ENCODE measurements around the gene EXOC6B. TPM values are rescaled to one million over a fixed set of nuclear protein-coding genes. Genes with fewer than 3 reads are reported as not detected.
A peak's percentile ranks its signal among the peaks of the same experiment; 100 is the strongest.
"Not testable (repeated sequence)": the region's sequence is repeated elsewhere in the genome, so short reads cannot be mapped to it uniquely, and the experiment has no call there.

The EXOC6B gene
- total RNA-seq, 1 donor from 2014 or later = 32.2 TPM

GRCh38 chr2:72604468-72604867 is 221.4 kb downstream of the EXOC6B start:
- H3K9me3 Mint-ChIP-seq (ENCODE audit: low read depth) = peaks cover under 1% of the 10 kb centered on the region
- no peaks in the 10 kb centered on the region for H3K36me3 Mint-ChIP-seq (ENCODE audit: low read depth)

GRCh38 chr2:72603481-72603880 is 222.4 kb downstream of the EXOC6B start:
- no peak for DNase-seq (ENCODE audit: low spot score)
- Mint-ChIP-seq H3K4me1 (ENCODE audit: low read depth) (peaks cover 19% of the 10 kb centered on the region), H3K27ac (ENCODE audit: unreplicated experiment) (peak overlapping the region; percentile 72), H3K27me3 (ENCODE audit: low read depth) (no peaks in the 10 kb centered on the region), H3K36me3 (ENCODE audit: low read depth) (no peaks in the 10 kb centered on the region), H3K9me3 (ENCODE audit: low read depth) (no peaks in the 10 kb centered on the region), H3K4me3 (ENCODE audit: unreplicated experiment) (no peak overlapping the region)
- TF ChIP-seq, protein P1, sequence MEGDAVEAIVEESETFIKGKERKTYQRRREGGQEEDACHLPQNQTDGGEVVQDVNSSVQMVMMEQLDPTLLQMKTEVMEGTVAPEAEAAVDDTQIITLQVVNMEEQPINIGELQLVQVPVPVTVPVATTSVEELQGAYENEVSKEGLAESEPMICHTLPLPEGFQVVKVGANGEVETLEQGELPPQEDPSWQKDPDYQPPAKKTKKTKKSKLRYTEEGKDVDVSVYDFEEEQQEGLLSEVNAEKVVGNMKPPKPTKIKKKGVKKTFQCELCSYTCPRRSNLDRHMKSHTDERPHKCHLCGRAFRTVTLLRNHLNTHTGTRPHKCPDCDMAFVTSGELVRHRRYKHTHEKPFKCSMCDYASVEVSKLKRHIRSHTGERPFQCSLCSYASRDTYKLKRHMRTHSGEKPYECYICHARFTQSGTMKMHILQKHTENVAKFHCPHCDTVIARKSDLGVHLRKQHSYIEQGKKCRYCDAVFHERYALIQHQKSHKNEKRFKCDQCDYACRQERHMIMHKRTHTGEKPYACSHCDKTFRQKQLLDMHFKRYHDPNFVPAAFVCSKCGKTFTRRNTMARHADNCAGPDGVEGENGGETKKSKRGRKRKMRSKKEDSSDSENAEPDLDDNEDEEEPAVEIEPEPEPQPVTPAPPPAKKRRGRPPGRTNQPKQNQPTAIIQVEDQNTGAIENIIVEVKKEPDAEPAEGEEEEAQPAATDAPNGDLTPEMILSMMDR (IDR thresholded peaks at IDR 0.05) = no peak

More at GRCh38 chr2:72604468-72604867, 221.4 kb downstream of the EXOC6B start:
- Mint-ChIP-seq H3K27ac (ENCODE audit: unreplicated experiment) (no peak overlapping the region), H3K27me3 (ENCODE audit: low read depth) (no peaks in the 10 kb centered on the region), H3K4me3 (ENCODE audit: unreplicated experiment) (no peak overlapping the region), H3K4me1 (ENCODE audit: low read depth) (peaks cover 19% of the 10 kb centered on the region)
- DNase-seq (ENCODE audit: low spot score) = no peak
- TF ChIP-seq, protein P1 (IDR thresholded peaks at IDR 0.05) = no peak

- no peak overlapping the region for H3K4me3 Mint-ChIP-seq (ENCODE audit: unreplicated experiment)
- H3K27ac Mint-ChIP-seq (ENCODE audit: unreplicated experiment) = no peak overlapping the region
- no peaks in the 10 kb centered on the region for H3K27me3 Mint-ChIP-seq (ENCODE audit: low read depth)
- TF ChIP-seq, protein P1 (IDR thresholded peaks at IDR 0.05) = no peak
- H3K4me1 Mint-ChIP-seq (ENCODE audit: low read depth) = peaks cover 19% of the 10 kb centered on the region
- no peaks in the 10 kb centered on the region for H3K9me3 Mint-ChIP-seq (ENCODE audit: low read depth)
- DNase-seq (ENCODE audit: low spot score) = no peak
- H3K36me3 Mint-ChIP-seq (ENCODE audit: low read depth) = no peaks in the 10 kb centered on the region
These were observed 223.1 kb downstream of the EXOC6B start for GRCh38 chr2:72602711-72603110.

DNA sequence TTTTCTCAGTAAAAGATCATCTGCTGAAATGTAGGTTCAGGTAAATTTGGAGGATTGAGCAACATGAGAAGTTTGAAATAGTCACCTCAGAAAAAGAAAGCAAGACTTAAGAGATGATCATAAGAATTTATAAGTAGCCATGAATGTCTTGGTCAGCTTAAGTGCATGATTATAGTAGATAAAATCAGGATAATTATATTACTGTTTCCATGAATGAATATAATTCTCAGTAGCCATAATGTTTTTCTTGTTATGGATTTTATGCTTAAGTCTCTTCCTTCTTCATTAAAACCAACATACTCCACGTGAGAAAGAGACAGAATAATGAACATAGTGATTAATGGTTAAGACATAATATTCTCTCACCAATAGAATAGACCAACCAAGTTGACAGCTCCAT is 223.7 kb downstream of the EXOC6B start:
- Mint-ChIP-seq H3K4me1 (ENCODE audit: low read depth) (peaks cover 19% of the 10 kb centered on the region), H3K27ac (ENCODE audit: unreplicated experiment) (no peak overlapping the region), H3K4me3 (ENCODE audit: unreplicated experiment) (no peak overlapping the region), H3K36me3 (ENCODE audit: low read depth) (no peaks in the 10 kb centered on the region), H3K27me3 (ENCODE audit: low read depth) (no peaks in the 10 kb centered on the region), H3K9me3 (ENCODE audit: low read depth) (no peaks in the 10 kb centered on the region)
- TF ChIP-seq, protein P1 (IDR thresholded peaks at IDR 0.05) = no peak
- DNase-seq (ENCODE audit: low spot score) = no peak

- peaks cover 10% of the 10 kb centered on the region for H3K4me1 Mint-ChIP-seq (ENCODE audit: low read depth)
- not testable (repeated sequence) for H3K36me3 Mint-ChIP-seq (ENCODE audit: low read depth); H3K27ac Mint-ChIP-seq (ENCODE audit: unreplicated experiment); H3K4me3 Mint-ChIP-seq (ENCODE audit: unreplicated experiment); H3K27me3 Mint-ChIP-seq (ENCODE audit: low read depth); H3K9me3 Mint-ChIP-seq (ENCODE audit: low read depth); DNase-seq (ENCODE audit: low spot score)
These were observed 242.0 kb downstream of the EXOC6B start for GRCh38 chr2:72583836-72584235.

GRCh38 chr2:72583376-72583775 is 242.5 kb downstream of the EXOC6B start:
- Mint-ChIP-seq H3K4me1 (ENCODE audit: low read depth) (peaks cover 12% of the 10 kb centered on the region), H3K27me3 (ENCODE audit: low read depth) (no peaks in the 10 kb centered on the region), H3K27ac (ENCODE audit: unreplicated experiment) (no peak overlapping the region), H3K36me3 (ENCODE audit: low read depth) (no peaks in the 10 kb centered on the region), H3K9me3 (ENCODE audit: low read depth) (peaks cover 10% of the 10 kb centered on the region), H3K4me3 (ENCODE audit: unreplicated experiment) (no peak overlapping the region)
- TF ChIP-seq, protein P1 (IDR thresholded peaks at IDR 0.05) = no peak
- no peak for DNase-seq (ENCODE audit: low spot score)

Data from chondrocyte (in vitro differentiated cells).